KMS-11 (cell line): ENCODE data around the gene ASMTL.

Experiments
- H2AFZ ChIP-seq: fragments of 200-600 bp; sonication (generic); 2 replicates; pipeline ENCODE4 v1.6.1; 2016; ENCODE audit warnings: antibody characterized with exemption, mixed run types, low read depth
- H3K27ac ChIP-seq: fragments of 200-600 bp; sonication (generic); 2 replicates; pipeline ENCODE4 v1.6.1; 2016; ENCODE audit warnings: mild to moderate bottlenecking, mixed run types
- H3K27me3 ChIP-seq: fragments of 200-600 bp; sonication (generic); 2 replicates; pipeline ENCODE4 v1.6.1; 2017; ENCODE audit warnings: mild to moderate bottlenecking, low read depth, mixed run types, moderate library complexity; ENCODE audit not compliant: insufficient read depth
- H3K36me3 ChIP-seq: fragments of 200-600 bp; sonication (generic); 2 replicates; pipeline ENCODE4 v1.6.1; 2017; ENCODE audit warnings: mild to moderate bottlenecking, mixed run types; ENCODE audit not compliant: insufficient read depth
- H3K4me1 ChIP-seq: fragments of 200-600 bp; sonication (generic); 2 replicates; pipeline ENCODE4 v1.6.1; 2016; ENCODE audit warnings: mild to moderate bottlenecking, low read depth, mixed run types; ENCODE audit not compliant: poor library complexity, severe bottlenecking
- H3K4me2 ChIP-seq: fragments of 200-600 bp; sonication (generic); 2 replicates; pipeline ENCODE4 v1.7.0; 2016; ENCODE audit warnings: mild to moderate bottlenecking, mixed run types
- H3K4me3 ChIP-seq: fragments of 200-600 bp; sonication (generic); IDR thresholded peaks from 2 replicates; pipeline ENCODE4 v1.6.1; 2017; ENCODE audit warnings: low read depth, low read length, mixed read lengths; ENCODE audit not compliant: insufficient read depth
- H3K79me2 ChIP-seq: fragments of 200-600 bp; sonication (generic); 2 replicates; pipeline ENCODE4 v1.6.1; 2016; ENCODE audit warnings: low read depth, mixed run types; ENCODE audit not compliant: insufficient read depth
- H3K9ac ChIP-seq: fragments of 200-600 bp; sonication (generic); 2 replicates; pipeline ENCODE4 v1.6.1; 2016; ENCODE audit warnings: mild to moderate bottlenecking, mixed run types
- H4K20me1 ChIP-seq: fragments of 200-600 bp; sonication (generic); 2 replicates; pipeline ENCODE4 v1.6.1; 2016; ENCODE audit warnings: mild to moderate bottlenecking, mixed run types; ENCODE audit not compliant: insufficient read depth
- CTCF ChIP-seq: fragments of 200-600 bp; sonication (generic); conservative IDR thresholded peaks from 2 replicates; pipeline ENCODE4 v1.6.1; 2017; ENCODE audit warnings: low read depth, mild to moderate bottlenecking, antibody characterized with exemption, low read length, moderate library complexity, mixed read lengths

The ASMTL gene

GRCh38 chrX:1480082-1480785 lies 27.5 kb upstream of the ASMTL start:
- Histone ChIP-seq H3K4me1 (peaks cover 53% of the 10 kb centered on the region), H3K9ac (no peak overlapping the region), H3K36me3 (no peaks in the 10 kb centered on the region), H3K79me2 (peaks cover 56% of the 10 kb centered on the region; the same call in 1 of the 2 replicates), H3K27ac (no peak overlapping the region), H2AFZ (no peak overlapping the region), H3K4me2 (no peak overlapping the region), H3K4me3 (no peak overlapping the region), H3K27me3 (no peaks in the 10 kb centered on the region), H4K20me1 (no peaks in the 10 kb centered on the region)
- TF ChIP-seq CTCF, result no peak

GRCh38 chrX:1477801-1478458 lies 25.2 kb upstream of the ASMTL start:
- TF ChIP-seq CTCF, result no peak
- Histone ChIP-seq H3K27me3 (no peaks in the 10 kb centered on the region), H4K20me1 (no peaks in the 10 kb centered on the region), H3K4me1 (peaks cover 31% of the 10 kb centered on the region), H3K27ac (no peak overlapping the region), H3K4me2 (no peak overlapping the region), H3K79me2 (peaks cover 51% of the 10 kb centered on the region; the same call in 1 of the 2 replicates), H2AFZ (no peak overlapping the region), H3K4me3 (no peak overlapping the region), H3K36me3 (no peaks in the 10 kb centered on the region), H3K9ac (no peak overlapping the region)

GRCh38 chrX:1477229-1477628 lies 24.5 kb upstream of the ASMTL start:
- Histone ChIP-seq H3K4me2 (no peak overlapping the region), H3K9ac (no peak overlapping the region), H3K27ac (no peak overlapping the region), H3K4me3 (no peak overlapping the region), H2AFZ (no peak overlapping the region), H3K36me3 (no peaks in the 10 kb centered on the region), H3K4me1 (peaks cover 31% of the 10 kb centered on the region), H4K20me1 (no peaks in the 10 kb centered on the region), H3K27me3 (no peaks in the 10 kb centered on the region), H3K79me2 (peaks cover 51% of the 10 kb centered on the region; the same call in 1 of the 2 replicates)
- TF ChIP-seq CTCF, result no peak

- Histone ChIP-seq H3K27me3 (no peaks in the 10 kb centered on the region), H3K9ac (no peak overlapping the region), H3K79me2 (peaks cover 56% of the 10 kb centered on the region; the same call in 1 of the 2 replicates), H3K4me1 (peaks cover 36% of the 10 kb centered on the region), H4K20me1 (no peaks in the 10 kb centered on the region), H2AFZ (no peak overlapping the region), H3K36me3 (no peaks in the 10 kb centered on the region), H3K4me3 (no peak overlapping the region), H3K27ac (no peak overlapping the region), H3K4me2 (no peak overlapping the region)
- TF ChIP-seq CTCF, result no peak
Observed at GRCh38 chrX:1476682-1477081, 24.0 kb upstream of the ASMTL start.
